HEK293T (cell line): ENCODE data around the gene CALN1.

ENCODE experiments used
- CTCF ChIA-PET: fragments of 350-600 bp; formaldehyde crosslinking; extraction: SDS; loops from one replicate; lab custom pipeline; 2021; ENCODE audit warnings: antibody characterized with exemption, inconsistent platforms; lab: Yijun Ruan, JAX
- POLR2A ChIA-PET: fragments of 350-600 bp; formaldehyde crosslinking; extraction: SDS; loops from one replicate; lab custom pipeline; 2020; ENCODE audit warnings: antibody characterized with exemption, inconsistent platforms; lab: Yijun Ruan, JAX
- DNase-seq: peaks from one replicate; pipeline ENCODE4 v3.0.0; 2012; ENCODE audit warnings: mixed read lengths; ENCODE audit errors: extremely low spot score
- ARNT ChIP-seq: fragments of 450-650 bp; IDR thresholded peaks from 2 replicates; pipeline ENCODE4 v1.6.1; 2017; ENCODE audit warnings: mild to moderate bottlenecking
- BHLHE40 ChIP-seq: fragments of 450-650 bp; IDR thresholded peaks from 2 replicates; pipeline ENCODE4 v1.6.1; 2016; ENCODE audit warnings: mild to moderate bottlenecking, moderate library complexity, borderline replicate concordance
- CTBP1 ChIP-seq: fragments of 450-650 bp; IDR thresholded peaks from 2 replicates; pipeline ENCODE4 v1.6.1; 2016; ENCODE audit warnings: borderline replicate concordance
- ELF4 ChIP-seq: fragments of 450-650 bp; IDR thresholded peaks from 2 replicates; pipeline ENCODE4 v1.6.1; 2017; ENCODE audit warnings: antibody characterized with exemption
- FOXA1 ChIP-seq: fragments of 450-650 bp; IDR thresholded peaks from 2 replicates; pipeline ENCODE4 v1.6.1; 2016; ENCODE audit warnings: mild to moderate bottlenecking
- FOXK2 ChIP-seq: fragments of 450-650 bp; IDR thresholded peaks from 2 replicates; pipeline ENCODE4 v1.6.1; 2016; ENCODE audit warnings: mild to moderate bottlenecking
- FOXM1 ChIP-seq: fragments of 450-650 bp; IDR thresholded peaks from 2 replicates; pipeline ENCODE4 v1.6.1; 2017; ENCODE audit warnings: mild to moderate bottlenecking, borderline replicate concordance
- HDGF ChIP-seq: fragments of 450-650 bp; IDR thresholded peaks from 2 replicates; pipeline ENCODE4 v1.6.1; 2017; ENCODE audit warnings: antibody characterized with exemption, borderline replicate concordance
- L3MBTL2 ChIP-seq: fragments of 450-650 bp; conservative IDR thresholded peaks from 2 replicates; pipeline ENCODE4 v1.6.1; 2016; ENCODE audit warnings: mild to moderate bottlenecking
- LEF1 ChIP-seq: fragments of 450-650 bp; IDR thresholded peaks from 2 replicates; pipeline ENCODE4 v1.6.1; 2017; ENCODE audit warnings: mild to moderate bottlenecking, borderline replicate concordance
- NFRKB ChIP-seq: fragments of 450-650 bp; IDR thresholded peaks from 2 replicates; pipeline ENCODE4 v1.6.1; 2016; ENCODE audit warnings: mild to moderate bottlenecking, moderate library complexity
- SP1 ChIP-seq: fragments of 450-650 bp; IDR thresholded peaks from 2 replicates; pipeline ENCODE4 v1.6.1; 2017
- SUZ12 ChIP-seq: fragments of 450-650 bp; IDR thresholded peaks from 2 replicates; pipeline ENCODE4 v1.6.1; 2016; ENCODE audit warnings: mild to moderate bottlenecking
- TARDBP ChIP-seq: fragments of 450-650 bp; IDR thresholded peaks from 2 replicates; pipeline ENCODE4 v1.6.1; 2016
- ZNF384 ChIP-seq: fragments of 450-650 bp; IDR thresholded peaks from 2 replicates; pipeline ENCODE4 v1.6.1; 2016
- TF ChIP-seq, protein P1 (sequence below): fragments of 450-650 bp; IDR thresholded peaks from 2 replicates; pipeline ENCODE4 v1.6.1; 2016

CALN1 gene

DNA sequence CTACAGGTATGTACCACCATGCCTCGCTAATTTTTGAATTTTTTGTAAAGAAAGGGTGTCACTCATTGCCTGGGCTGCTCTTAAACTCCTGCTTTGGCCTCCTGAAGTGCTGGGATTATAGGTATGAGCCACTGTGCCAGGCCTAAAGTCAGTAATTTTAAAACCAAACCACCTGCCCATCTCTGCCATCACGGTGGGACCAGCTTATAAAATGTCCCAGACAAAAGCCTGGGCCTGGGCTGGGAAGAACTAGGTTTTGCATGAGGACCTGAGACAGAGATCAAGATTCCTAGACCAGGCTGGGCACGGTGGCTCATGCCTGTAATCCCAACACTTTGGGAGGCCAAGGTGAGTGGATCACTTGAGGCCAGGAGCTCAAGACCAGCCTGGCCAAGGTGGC, 395.6 kb downstream of the CALN1 start:
- ChIA-PET CTCF (no interaction called here), POLR2A (no interaction called here)
- TF ChIP-seq ARNT (no peak), NFRKB (no peak), ELF4 (no peak), FOXK2 (no peak), FOXM1 (no peak)
- DNase-seq, result no peak

DNA sequence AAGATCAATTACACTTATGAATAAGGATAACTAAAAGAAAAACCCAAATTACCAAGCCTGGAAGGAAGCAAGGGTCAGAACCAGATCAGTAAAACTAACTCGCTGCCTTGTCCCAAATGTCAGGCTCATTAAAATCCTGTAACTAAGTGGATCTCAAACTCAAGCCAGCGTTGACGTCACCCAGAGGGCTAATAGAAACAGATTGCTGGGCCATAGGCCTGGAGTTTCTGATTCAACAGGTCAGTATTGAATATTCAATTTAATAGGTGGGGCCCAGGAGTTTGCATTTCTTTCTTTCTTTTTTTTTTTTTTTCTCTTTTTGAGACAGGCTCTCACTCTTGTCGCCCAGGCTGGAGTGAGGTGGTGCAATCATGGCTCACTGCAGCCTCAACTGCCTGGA, 397.0 kb downstream of the CALN1 start:
- TF ChIP-seq CTBP1 (no peak), SUZ12 (no peak), ELF4 (no peak), SP1 (no peak), FOXK2 (no peak), LEF1 (no peak), L3MBTL2 (no peak), TARDBP (no peak), FOXM1 (no peak), FOXA1 (no peak), NFRKB (no peak)
- TF ChIP-seq, protein P1, sequence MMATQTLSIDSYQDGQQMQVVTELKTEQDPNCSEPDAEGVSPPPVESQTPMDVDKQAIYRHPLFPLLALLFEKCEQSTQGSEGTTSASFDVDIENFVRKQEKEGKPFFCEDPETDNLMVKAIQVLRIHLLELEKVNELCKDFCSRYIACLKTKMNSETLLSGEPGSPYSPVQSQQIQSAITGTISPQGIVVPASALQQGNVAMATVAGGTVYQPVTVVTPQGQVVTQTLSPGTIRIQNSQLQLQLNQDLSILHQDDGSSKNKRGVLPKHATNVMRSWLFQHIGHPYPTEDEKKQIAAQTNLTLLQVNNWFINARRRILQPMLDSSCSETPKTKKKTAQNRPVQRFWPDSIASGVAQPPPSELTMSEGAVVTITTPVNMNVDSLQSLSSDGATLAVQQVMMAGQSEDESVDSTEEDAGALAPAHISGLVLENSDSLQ, result no peak
- DNase-seq, result no peak
- POLR2A ChIA-PET, result no interaction called here
- CTCF ChIA-PET, result no interaction called here

DNA sequence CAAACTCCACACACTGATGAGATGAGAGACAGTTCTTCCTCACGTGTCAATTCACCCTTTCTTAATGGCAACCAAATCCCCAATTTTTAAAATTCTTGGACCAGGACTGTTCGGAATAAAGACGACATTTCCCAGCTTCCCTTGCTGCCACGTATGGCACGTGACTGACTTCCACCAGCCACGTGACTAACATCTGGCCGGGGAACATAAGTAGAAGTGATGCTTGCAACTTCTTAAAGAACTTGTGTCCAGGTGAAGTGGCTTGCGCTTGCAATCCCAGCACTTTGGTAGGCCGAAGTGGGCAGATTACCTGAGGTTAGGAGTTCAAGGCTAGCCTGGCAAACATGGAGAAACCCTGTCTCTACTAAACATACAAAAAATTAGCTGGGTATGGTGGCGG, 405.1 kb downstream of the CALN1 start:
- no peak for DNase-seq
- no peak for TF ChIP-seq ELF4
- TF ChIP-seq L3MBTL2, result no peak
- no peak for TF ChIP-seq FOXA1
- no peak for TF ChIP-seq SP1
- TF ChIP-seq FOXK2, result no peak
- no peak for TF ChIP-seq LEF1
- no peak for TF ChIP-seq TARDBP
- TF ChIP-seq, protein P1, result no peak
- TF ChIP-seq HDGF, result no peak
- no peak for TF ChIP-seq NFRKB
- TF ChIP-seq CTBP1, result no peak
- CTCF ChIA-PET, result no interaction called here
- POLR2A ChIA-PET, result no interaction called here

DNA sequence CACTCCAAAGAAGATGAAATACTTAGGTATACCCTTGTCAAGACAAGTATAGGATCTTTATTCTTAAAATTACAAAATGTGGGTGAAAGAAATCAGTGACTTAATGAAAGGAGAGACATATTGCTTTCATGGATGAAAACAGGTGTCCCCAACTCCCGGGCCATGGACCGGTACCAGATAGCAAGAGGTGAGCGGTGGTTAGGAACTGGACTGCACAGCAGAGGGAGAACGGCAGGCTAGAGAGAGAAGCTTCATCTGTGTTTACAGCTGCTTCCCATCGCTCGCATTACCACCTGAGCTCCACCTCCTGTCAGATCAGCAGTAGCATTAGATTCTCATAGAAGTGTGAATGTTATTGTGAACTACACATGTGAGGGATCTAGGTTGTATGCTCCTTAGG, 408.9 kb downstream of the CALN1 start:
- POLR2A ChIA-PET, result no interaction called here
- TF ChIP-seq NFRKB (no peak), ZNF384 (no peak), TARDBP (no peak), L3MBTL2 (no peak), ELF4 (no peak), FOXK2 (no peak), FOXA1 (no peak)
- DNase-seq, result no peak
- CTCF ChIA-PET, result no interaction called here

DNA sequence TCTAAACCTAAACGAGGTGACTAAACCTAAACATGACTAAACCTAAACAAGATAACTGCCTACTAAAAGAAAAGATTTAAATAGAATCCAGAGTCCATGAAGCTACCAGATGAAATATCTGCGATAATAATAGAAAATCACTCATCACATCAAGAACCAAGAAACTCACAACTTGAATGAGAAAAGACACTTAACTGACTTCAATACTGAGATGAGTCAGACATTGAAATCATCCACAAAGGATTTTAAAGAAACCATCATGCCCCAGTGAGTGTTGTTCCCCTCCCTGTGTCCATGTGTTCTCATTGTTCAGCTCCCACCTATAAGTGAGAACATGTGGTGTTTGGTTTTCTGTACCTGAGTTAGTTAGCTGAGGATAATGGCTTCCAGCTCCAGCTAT, 416.0 kb downstream of the CALN1 start:
- DNase-seq, result no peak
- POLR2A ChIA-PET, result no interaction called here
- CTCF ChIA-PET, result no interaction called here
- no peak for TF ChIP-seq FOXA1
- TF ChIP-seq SUZ12, result no peak
- no peak for TF ChIP-seq FOXK2
- no peak for TF ChIP-seq CTBP1
- TF ChIP-seq SP1, result no peak
- TF ChIP-seq ELF4, result no peak
- no peak for TF ChIP-seq TARDBP
- TF ChIP-seq L3MBTL2, result no peak
- TF ChIP-seq HDGF, result no peak
- no peak for TF ChIP-seq ZNF384
- TF ChIP-seq LEF1, result no peak
- TF ChIP-seq BHLHE40, result no peak
- TF ChIP-seq NFRKB, result no peak
- TF ChIP-seq, protein P1, result no peak
- no peak for TF ChIP-seq FOXM1
- no peak for TF ChIP-seq ARNT

DNA sequence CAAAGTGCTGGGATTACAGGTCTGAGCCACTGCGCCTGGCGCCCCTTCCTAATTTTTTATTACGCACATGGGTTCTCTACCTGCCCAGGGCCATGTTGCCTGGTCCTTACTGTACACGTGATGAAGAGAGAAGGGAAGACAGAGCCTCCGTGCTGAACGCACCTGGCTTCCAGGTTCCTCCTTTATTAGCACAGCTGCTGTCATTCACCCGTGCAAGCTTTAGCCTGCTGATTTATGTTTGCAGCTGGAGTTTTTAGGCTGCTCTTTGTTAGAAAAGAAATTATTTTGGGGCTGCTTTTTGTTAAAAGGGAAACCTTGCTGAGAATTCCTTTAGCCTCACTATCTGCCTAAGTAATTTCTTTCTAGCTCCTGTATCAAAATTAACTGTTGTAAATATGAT, 417.0 kb downstream of the CALN1 start:
- CTCF ChIA-PET, result interaction anchor here (0.6 kb wide), 1 partner anchor 15 kb away, joined by 3 read pairs; no protein-coding TSS in a partner anchor
- DNase-seq, result no peak
- TF ChIP-seq SUZ12, result no peak
- no peak for TF ChIP-seq ELF4
- TF ChIP-seq HDGF, result no peak
- no peak for TF ChIP-seq SP1
- TF ChIP-seq FOXA1, result no peak
- no peak for TF ChIP-seq L3MBTL2
- TF ChIP-seq ARNT, result no peak
- no peak for TF ChIP-seq LEF1
- TF ChIP-seq, protein P1, result no peak
- no peak for TF ChIP-seq BHLHE40
- no peak for TF ChIP-seq ZNF384
- no peak for TF ChIP-seq TARDBP
- no peak for TF ChIP-seq FOXM1
- TF ChIP-seq FOXK2, result no peak
- TF ChIP-seq CTBP1, result no peak
- TF ChIP-seq NFRKB, result no peak
- POLR2A ChIA-PET, result no interaction called here
